ENCODE results near the gene FRMD4A.

DNA sequence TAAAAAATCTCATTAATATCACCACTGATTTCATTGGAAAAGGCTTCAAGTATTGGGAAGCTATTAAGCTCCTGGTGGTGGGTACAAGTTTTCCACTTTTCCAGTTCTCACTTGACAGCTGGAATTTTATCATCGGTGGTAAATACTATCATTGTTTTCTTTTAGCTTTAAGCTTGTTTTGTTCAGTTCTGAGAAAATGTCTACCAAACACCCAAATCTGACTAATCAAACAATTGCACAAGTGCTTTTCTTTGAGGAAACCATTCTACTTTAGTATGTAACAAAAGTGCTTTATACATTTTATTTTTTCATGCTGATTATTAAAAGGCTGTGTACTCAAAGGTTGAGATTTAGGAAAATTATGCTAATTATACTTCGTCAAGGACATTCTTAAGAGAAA lies 736.1 kb downstream of the FRMD4A start:
- TF ChIP-seq POLR2A (IDR thresholded peaks at IDR 0.05; ENCODE audit: low read depth, low read length), result no peak
- TF ChIP-seq POLR2AphosphoS5 (IDR thresholded peaks at IDR 0.05; ENCODE audit: low read depth, low read length), result no peak
- TF ChIP-seq PAX5 (IDR thresholded peaks at IDR 0.05; ENCODE audit: insufficient read depth, low read length, severe bottlenecking), result no peak
- no peak for TF ChIP-seq POU2F2 (IDR thresholded peaks at IDR 0.05; ENCODE audit: low read depth, low read length)
